Measurements from ENCODE around the gene HHEX.

Gene HHEX

GRCh38 chr10:92693534-92693893, 3.8 kb downstream of the HHEX start:
- H2AFZ ChIP-seq (ENCODE audit: low read depth): no peak overlapping the region
- no peak overlapping the region for H3K4me3 ChIP-seq (IDR thresholded peaks at IDR 0.05; ENCODE audit: insufficient read depth, low read depth, low read length)
- no peaks in the 10 kb centered on the region for H4K20me1 ChIP-seq (ENCODE audit: insufficient read depth)
- no peak overlapping the region for H3K9ac ChIP-seq
- no peaks in the 10 kb centered on the region for H3K36me3 ChIP-seq (ENCODE audit: insufficient read depth)
- no peaks in the 10 kb centered on the region for H3K79me2 ChIP-seq (ENCODE audit: insufficient read depth, low read depth)
- no peak overlapping the region for H3K4me2 ChIP-seq
- H3K27me3 ChIP-seq (ENCODE audit: insufficient read depth, low read depth): no peaks in the 10 kb centered on the region
- no peak overlapping the region for H3K27ac ChIP-seq
- TF ChIP-seq CTCF (conservative IDR thresholded peaks at IDR 0.05; ENCODE audit: low read depth, low read length): no peak
- peaks cover 3% of the 10 kb centered on the region for H3K4me1 ChIP-seq (ENCODE audit: low read depth, poor library complexity, severe bottlenecking)

- Histone ChIP-seq H3K79me2 (ENCODE audit: insufficient read depth, low read depth) (no peaks in the 10 kb centered on the region), H3K9ac (no peak overlapping the region), H4K20me1 (ENCODE audit: insufficient read depth) (no peaks in the 10 kb centered on the region), H3K4me2 (no peak overlapping the region), H3K4me3 (IDR thresholded peaks at IDR 0.05; ENCODE audit: insufficient read depth, low read depth, low read length) (no peak overlapping the region), H3K36me3 (ENCODE audit: insufficient read depth) (no peaks in the 10 kb centered on the region), H3K27ac (no peak overlapping the region), H2AFZ (ENCODE audit: low read depth) (no peak overlapping the region), H3K4me1 (ENCODE audit: low read depth, poor library complexity, severe bottlenecking) (no peaks in the 10 kb centered on the region), H3K27me3 (ENCODE audit: insufficient read depth, low read depth) (no peaks in the 10 kb centered on the region)
- TF ChIP-seq CTCF (conservative IDR thresholded peaks at IDR 0.05; ENCODE audit: low read depth, low read length): no peak
These were observed 6.2 kb downstream of the HHEX start for GRCh38 chr10:92695679-92696605.

- Histone ChIP-seq H3K4me1 (ENCODE audit: low read depth, poor library complexity, severe bottlenecking) (no peaks in the 10 kb centered on the region), H3K27me3 (ENCODE audit: insufficient read depth, low read depth) (no peaks in the 10 kb centered on the region), H3K4me3 (IDR thresholded peaks at IDR 0.05; ENCODE audit: insufficient read depth, low read depth, low read length) (no peak overlapping the region), H2AFZ (ENCODE audit: low read depth) (no peak overlapping the region), H3K79me2 (ENCODE audit: insufficient read depth, low read depth) (no peaks in the 10 kb centered on the region), H3K9ac (no peak overlapping the region), H3K27ac (no peak overlapping the region), H3K36me3 (ENCODE audit: insufficient read depth) (no peaks in the 10 kb centered on the region), H3K4me2 (no peak overlapping the region), H4K20me1 (ENCODE audit: insufficient read depth) (no peaks in the 10 kb centered on the region)
- TF ChIP-seq CTCF (conservative IDR thresholded peaks at IDR 0.05; ENCODE audit: low read depth, low read length): no peak
These were observed 7.0 kb downstream of the HHEX start for GRCh38 chr10:92696606-92697383.

GRCh38 chr10:92697663-92698511, 8.1 kb downstream of the HHEX start:
- no peak for TF ChIP-seq CTCF (conservative IDR thresholded peaks at IDR 0.05; ENCODE audit: low read depth, low read length)
- Histone ChIP-seq H2AFZ (ENCODE audit: low read depth) (no peak overlapping the region), H3K79me2 (ENCODE audit: insufficient read depth, low read depth) (no peaks in the 10 kb centered on the region), H4K20me1 (ENCODE audit: insufficient read depth) (no peaks in the 10 kb centered on the region), H3K9ac (no peak overlapping the region), H3K27me3 (ENCODE audit: insufficient read depth, low read depth) (no peaks in the 10 kb centered on the region), H3K4me3 (IDR thresholded peaks at IDR 0.05; ENCODE audit: insufficient read depth, low read depth, low read length) (no peak overlapping the region), H3K4me2 (no peak overlapping the region), H3K36me3 (ENCODE audit: insufficient read depth) (no peaks in the 10 kb centered on the region), H3K27ac (no peak overlapping the region), H3K4me1 (ENCODE audit: low read depth, poor library complexity, severe bottlenecking) (no peaks in the 10 kb centered on the region)
